Hepatocyte (in vitro differentiated cells): ENCODE results near the gene CTSD. TPM values are rescaled to one million over a fixed set of nuclear protein-coding genes. Genes with fewer than 3 reads are reported as not detected.

Source experiments
- DNase-seq: peaks from one replicate; pipeline ENCODE4 v3.0.0-alpha.2; 2016; ENCODE audit warnings: low spot score
- H2AFZ ChIP-seq: fragments of 200-600 bp; sonication (generic); 2 replicates; pipeline ENCODE4 v1.6.0; 2016; ENCODE audit warnings: antibody characterized with exemption, mild to moderate bottlenecking
- H3K27ac ChIP-seq: fragments of 200-600 bp; sonication (generic); 2 replicates; pipeline ENCODE4 v1.5.1; 2016; ENCODE audit warnings: mild to moderate bottlenecking
- H3K27me3 ChIP-seq: fragments of 200-600 bp; sonication (generic); 2 replicates; pipeline ENCODE4 v1.6.1; 2016
- H3K36me3 ChIP-seq: fragments of 200-600 bp; sonication (generic); replicated peaks from 2 replicates; pipeline ENCODE4 v1.5.1; 2016; ENCODE audit warnings: low read depth; ENCODE audit not compliant: insufficient read depth
- H3K4me1 ChIP-seq: fragments of 200-600 bp; sonication (generic); 2 replicates; pipeline ENCODE4 v1.5.1; 2016; ENCODE audit warnings: mild to moderate bottlenecking, moderate library complexity; ENCODE audit not compliant: insufficient read depth
- H3K4me2 ChIP-seq: fragments of 200-600 bp; sonication (generic); 2 replicates; pipeline ENCODE4 v1.6.0; 2016
- H3K4me3 ChIP-seq: fragments of 200-600 bp; sonication (generic); 2 replicates; pipeline ENCODE4 v1.5.1; 2016; ENCODE audit warnings: mild to moderate bottlenecking
- H3K79me2 ChIP-seq: fragments of 200-600 bp; sonication (generic); 2 replicates; pipeline ENCODE4 v1.6.0; 2017; ENCODE audit warnings: mild to moderate bottlenecking
- H3K9me2 ChIP-seq: fragments of 200-600 bp; sonication (generic); replicated peaks from 2 replicates; pipeline ENCODE4 v1.6.0; 2017; ENCODE audit warnings: mild to moderate bottlenecking; ENCODE audit not compliant: insufficient read depth
- H3K9me3 ChIP-seq: fragments of 200-600 bp; sonication (generic); 2 replicates; pipeline ENCODE4 v1.5.1; 2016; ENCODE audit warnings: low read depth, mild to moderate bottlenecking
- H4K20me1 ChIP-seq: fragments of 200-600 bp; sonication (generic); 2 replicates; pipeline ENCODE4 v1.6.0; 2016; ENCODE audit warnings: mild to moderate bottlenecking; ENCODE audit not compliant: insufficient read depth, poor library complexity, severe bottlenecking
- CTCF ChIP-seq: fragments of 200-600 bp; sonication (generic); IDR thresholded peaks from 2 replicates; pipeline ENCODE4 v1.5.1; 2016; ENCODE audit warnings: antibody characterized with exemption, mild to moderate bottlenecking; ENCODE audit not compliant: poor library complexity
- EZH2 ChIP-seq: fragments of 200-600 bp; sonication (generic); IDR thresholded peaks from 2 replicates; pipeline ENCODE4 v1.6.1; 2016; ENCODE audit warnings: antibody characterized with exemption, mild to moderate bottlenecking, borderline replicate concordance
- EZH2phosphoT487 ChIP-seq: fragments of 200-600 bp; sonication (generic); IDR thresholded peaks from one replicate; pipeline ENCODE4 v1.6.1; 2018; ENCODE audit warnings: antibody characterized with exemption, mild to moderate bottlenecking, low read depth, moderate library complexity; ENCODE audit not compliant: unreplicated experiment, severe bottlenecking
- WGBS: methylation state at CpG from one replicate; pipeline ENCODE4 v1.1.6; 2016; ENCODE audit warnings: low lambda C conversion rate; ENCODE audit errors: missing lambda C conversion rate; 5-methylcytosine and 5-hydroxymethylcytosine counted together
- polyA plus RNA-seq: library from polyadenylated mRNA; unstranded; fragments of >200 nt; fragmentation: Nextera tagmentation; extraction: Ambion mirVana; gene quantifications from 2 replicates; pipeline ENCODE4 v1.2.1, GENCODE V29; 2016
- total RNA-seq: library from RNA; depleted of rRNA; stranded (reverse); fragments of >200 nt; gene quantifications from 2 replicates; pipeline ENCODE4 v1.2.3, GENCODE V29; 2014

CTSD gene
- total and polyA plus RNA-seq, 2 experiments from 2014 or later = 562 to 1,283 TPM

GRCh38 chr11:1772270-1773130 lies 8.8 kb upstream of the CTSD start:
- 33% methylated on average over 11 of the region's 15 CpGs for WGBS

GRCh38 chr11:1771700-1772099 lies 8.0 kb upstream of the CTSD start:
- H3K4me2 ChIP-seq = no peak overlapping the region
- H3K79me2 ChIP-seq = no peaks in the 10 kb centered on the region
- H3K4me3 ChIP-seq = no peak overlapping the region
- 77% methylated on average over 6 of the region's 6 CpGs for WGBS
- no peaks in the 10 kb centered on the region for H3K36me3 ChIP-seq
- H3K9me2 ChIP-seq = no peaks in the 10 kb centered on the region
- no peaks in the 10 kb centered on the region for H3K9me3 ChIP-seq
- no peaks in the 10 kb centered on the region for H4K20me1 ChIP-seq
- no peaks in the 10 kb centered on the region for H3K27me3 ChIP-seq
- no peak overlapping the region for H2AFZ ChIP-seq
- no peak for DNase-seq
- H3K27ac ChIP-seq = no peak overlapping the region
- TF ChIP-seq CTCF (no peak), EZH2phosphoT487 (no peak), EZH2 (no peak)
- H3K4me1 ChIP-seq = peaks cover 5% of the 10 kb centered on the region

More at GRCh38 chr11:1772270-1773130, 8.8 kb upstream of the CTSD start:
- Histone ChIP-seq H3K79me2 (no peaks in the 10 kb centered on the region), H3K4me3 (no peak overlapping the region), H2AFZ (no peak overlapping the region), H3K27me3 (no peaks in the 10 kb centered on the region), H4K20me1 (no peaks in the 10 kb centered on the region), H3K27ac (no peak overlapping the region), H3K4me1 (peaks cover 5% of the 10 kb centered on the region), H3K9me3 (no peaks in the 10 kb centered on the region), H3K9me2 (no peaks in the 10 kb centered on the region), H3K36me3 (no peaks in the 10 kb centered on the region), H3K4me2 (peak overlapping the region; percentile 58)
- TF ChIP-seq EZH2phosphoT487 (no peak), EZH2 (no peak), CTCF (no peak)
- peak; percentile 86 for DNase-seq

GRCh38 chr11:1771273-1771672 lies 7.5 kb upstream of the CTSD start:
- Histone ChIP-seq H3K9me2 (no peaks in the 10 kb centered on the region), H3K27ac (no peak overlapping the region), H3K4me2 (no peak overlapping the region), H3K4me3 (no peak overlapping the region), H3K9me3 (no peaks in the 10 kb centered on the region), H4K20me1 (no peaks in the 10 kb centered on the region), H2AFZ (no peak overlapping the region), H3K4me1 (peaks cover 5% of the 10 kb centered on the region), H3K36me3 (no peaks in the 10 kb centered on the region), H3K27me3 (no peaks in the 10 kb centered on the region), H3K79me2 (no peaks in the 10 kb centered on the region)
- DNase-seq = no peak
- 93% methylated on average over 18 of the region's 18 CpGs for WGBS
- no peak for TF ChIP-seq EZH2
- no peak for TF ChIP-seq CTCF
- no peak for TF ChIP-seq EZH2phosphoT487
